HG03025 (cell line): ENCODE data around the gene PAX8.
A peak's percentile ranks its signal among the peaks of the same experiment; 100 is the strongest.

Source experiments
- ATAC-seq: cut with Tn5 transposase; IDR thresholded peaks from one replicate; pipeline ENCODE4 v1.9.1; 2021; ENCODE audit warnings: mild to moderate bottlenecking, moderate library complexity; ENCODE audit not compliant: unreplicated experiment, low FRiP score

Gene PAX8

GRCh38 chr2:113173542-113174375 lies 105.0 kb downstream of the PAX8 start, which contains the start of gene PSD4:
PSD4 (plus strand) TSS chr2:113173971; CDS start chr2:113182457, 8,486 bp downstream.
- peak; percentile 82 for ATAC-seq

- ATAC-seq = no peak
Observed at GRCh38 chr2:113172721-113173541, 105.8 kb downstream of the PAX8 start.

DNA sequence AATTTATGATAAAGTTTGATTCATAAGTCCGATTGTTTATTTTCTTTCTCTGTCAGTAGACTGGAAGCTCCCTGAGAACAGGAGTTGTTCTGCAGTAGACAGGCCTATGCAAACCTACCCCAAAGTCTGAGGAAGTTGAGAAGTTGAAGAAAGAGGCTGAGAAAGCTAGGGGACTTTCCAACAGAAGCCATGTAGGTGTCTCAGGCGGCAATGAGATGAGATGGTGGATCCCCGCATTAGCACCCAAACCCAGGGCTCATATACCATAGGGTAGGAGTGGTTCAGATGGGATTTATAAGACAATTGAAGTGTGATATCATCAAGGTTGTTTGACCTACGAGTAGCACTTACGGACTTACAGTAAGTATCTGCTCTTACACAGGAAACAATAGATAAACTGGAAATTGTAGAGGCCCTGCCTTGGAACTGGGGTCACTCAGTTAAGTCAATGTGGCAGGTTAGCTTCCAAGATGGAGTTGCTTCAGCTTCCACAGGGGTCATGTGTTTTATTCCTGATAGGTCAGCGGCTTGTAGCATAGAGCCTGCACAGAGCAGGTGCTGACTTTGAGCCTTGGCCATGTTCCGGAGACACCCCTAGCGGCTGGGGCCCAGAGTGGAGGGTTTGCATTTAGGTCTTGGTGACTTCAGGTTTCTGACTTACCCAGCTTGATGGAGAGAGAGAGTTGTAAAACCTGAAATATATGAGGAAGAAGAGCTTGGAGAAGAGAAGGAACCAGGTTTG lies 107.2 kb downstream of the PAX8 start:
- ATAC-seq = no peak

DNA sequence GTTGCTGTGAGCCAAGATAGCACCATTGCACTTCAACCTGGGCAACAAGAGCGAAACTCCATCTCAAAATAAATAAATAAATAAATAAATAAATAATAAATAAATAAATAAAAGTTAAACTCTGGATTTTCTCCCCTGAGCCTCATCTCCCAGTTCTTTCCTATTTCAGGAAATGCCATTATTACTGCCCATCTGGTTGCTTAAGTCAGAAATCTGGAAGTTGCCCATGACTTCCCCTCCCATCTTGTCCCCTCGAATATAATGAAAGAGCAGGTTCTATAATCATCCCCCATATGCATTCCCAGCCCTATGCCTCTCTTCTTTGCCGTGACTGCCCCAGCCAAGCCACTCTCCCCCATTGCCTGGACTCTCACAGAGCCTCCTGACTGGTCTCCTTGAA lies 109.1 kb downstream of the PAX8 start:
- ATAC-seq = no peak

DNA sequence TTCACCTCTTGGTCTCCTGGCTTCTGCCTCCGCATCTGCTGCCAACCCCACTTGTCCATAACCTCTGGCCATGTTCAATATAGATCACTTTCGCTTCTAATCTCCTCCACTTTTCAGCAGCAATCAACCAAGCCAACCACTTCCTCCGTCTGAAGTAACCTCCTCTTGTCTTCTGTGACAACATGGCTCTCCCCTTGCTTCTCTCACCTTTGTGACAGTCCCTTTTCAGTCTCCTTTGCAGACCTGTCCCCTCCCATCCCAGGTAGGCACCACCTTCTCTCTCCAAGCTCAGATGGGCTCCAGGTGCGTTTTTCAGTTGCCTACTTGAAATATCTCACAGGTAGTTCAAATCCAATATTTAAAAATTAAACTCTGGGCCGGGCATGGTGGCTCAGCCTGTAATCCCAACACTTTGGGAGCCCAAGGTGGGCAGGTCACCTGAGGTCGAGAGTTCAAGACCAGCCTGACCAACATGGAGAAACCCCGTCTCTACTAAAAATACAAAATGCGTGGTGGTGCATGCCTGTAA lies 109.7 kb downstream of the PAX8 start:
- no peak for ATAC-seq

- no peak for ATAC-seq
Observed at GRCh38 chr2:113167962-113168340, 110.8 kb downstream of the PAX8 start.

DNA sequence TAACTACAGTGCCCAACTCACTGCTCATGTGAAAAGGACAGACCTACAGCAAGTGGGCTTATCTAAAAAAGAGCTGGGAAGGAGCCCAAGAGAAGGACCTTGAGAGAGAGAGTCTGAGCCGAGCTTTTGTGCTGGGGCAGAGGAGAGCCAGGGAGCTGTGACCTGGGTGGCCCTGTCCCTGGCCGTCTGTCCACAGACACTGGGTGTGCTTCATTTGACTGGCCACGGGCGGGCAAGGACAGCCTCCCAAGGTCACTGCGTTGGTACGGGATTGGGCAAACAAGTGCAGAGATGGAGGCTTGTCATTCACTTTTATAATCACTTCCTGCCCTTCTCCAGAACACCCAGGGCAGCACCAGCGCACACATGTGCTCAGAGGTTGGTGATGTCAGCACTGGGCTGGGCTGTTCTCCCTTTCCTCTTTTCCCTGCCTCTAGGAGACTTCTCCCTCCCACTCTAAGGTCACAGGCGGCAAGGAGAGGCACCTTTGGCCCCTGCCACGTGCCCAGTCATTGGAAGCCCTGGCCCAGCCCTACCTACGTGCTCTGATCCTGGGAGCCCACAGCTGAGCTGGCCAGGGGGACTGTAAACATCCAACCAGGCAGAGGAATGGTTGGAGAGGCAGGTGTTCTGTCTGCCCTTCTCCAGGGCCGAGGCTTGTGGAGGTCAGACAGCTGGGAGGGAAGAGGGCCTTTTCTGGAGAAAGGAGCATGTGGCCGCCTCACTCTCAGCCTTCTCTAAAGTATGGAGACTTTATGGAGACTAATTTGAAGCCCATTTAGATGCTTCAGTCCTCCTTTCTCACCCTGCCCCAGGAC lies 111.4 kb downstream of the PAX8 start:
- ATAC-seq = no peak

DNA sequence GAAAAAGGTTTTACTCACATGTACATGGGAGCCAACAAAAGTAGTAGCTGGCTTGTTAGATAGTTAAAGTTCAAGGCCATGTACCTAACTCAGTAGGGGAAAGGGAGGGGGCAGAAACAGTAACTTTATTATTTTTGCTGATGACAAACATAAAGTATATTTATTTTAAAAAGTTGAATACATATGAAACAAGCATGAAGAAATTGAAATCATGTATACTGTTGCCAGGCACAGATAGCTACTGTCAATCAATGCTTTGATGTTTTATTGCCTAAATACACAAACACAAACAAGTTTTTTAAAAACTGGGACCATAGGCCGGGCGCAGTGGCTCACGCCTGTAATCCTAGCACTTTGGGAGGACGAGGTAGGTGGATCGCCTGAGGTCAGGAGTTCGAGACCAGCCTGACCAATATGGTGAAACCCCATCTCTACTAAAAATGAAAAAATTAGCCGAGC lies 112.5 kb downstream of the PAX8 start:
- no peak for ATAC-seq
